ENCODE results near the gene OR2A5.

Gene OR2A5

GRCh38 chr7:144069953-144070352 is 21.2 kb downstream of the OR2A5 start:
- CTCF ChIA-PET: interaction anchor here (0.9 kb wide), 1 partner anchor 1120 kb away, joined by 3 read pairs; no protein-coding TSS in a partner anchor
- no peak for DNase-seq (ENCODE audit: low spot score)
- POLR2A ChIA-PET (ENCODE audit: low non-redundant PET): no interaction called here
- no peak overlapping the region for H3K27ac ChIP-seq
- no peak for TF ChIP-seq CTCF (conservative IDR thresholded peaks at IDR 0.05; ENCODE audit: low read depth)

- H3K27ac ChIP-seq: no peak overlapping the region
- DNase-seq (ENCODE audit: low spot score): no peak
- CTCF ChIA-PET: no interaction called here
- no peak for TF ChIP-seq CTCF (conservative IDR thresholded peaks at IDR 0.05; ENCODE audit: low read depth)
- POLR2A ChIA-PET (ENCODE audit: low non-redundant PET): no interaction called here
These were observed 25.6 kb downstream of the OR2A5 start for GRCh38 chr7:144074374-144074773.

- POLR2A ChIA-PET (ENCODE audit: low non-redundant PET): no interaction called here
- no peak for DNase-seq (ENCODE audit: low spot score)
- CTCF ChIA-PET: no interaction called here
- H3K27ac ChIP-seq: no peak within 1 kb of the TSS
- TF ChIP-seq CTCF (conservative IDR thresholded peaks at IDR 0.05; ENCODE audit: low read depth): no peak
These were observed 37.2 kb downstream of the OR2A5 start, which contains the start of gene OR2A12 for GRCh38 chr7:144085978-144086377. Gene OR2A12, plus strand, starts transcription at chr7:144086278. Its CDS starts 8,830 bp downstream, at chr7:144095108.

- no peak for TF ChIP-seq CTCF (conservative IDR thresholded peaks at IDR 0.05; ENCODE audit: low read depth)
- ChIA-PET POLR2A (ENCODE audit: low non-redundant PET) (no interaction called here), CTCF (no interaction called here)
- no peak overlapping the region for H3K27ac ChIP-seq
- DNase-seq (ENCODE audit: low spot score): no peak
These were observed 38.0 kb downstream of the OR2A5 start for GRCh38 chr7:144086730-144087129.

- no peak for DNase-seq (ENCODE audit: low spot score)
- no peak overlapping the region for H3K27ac ChIP-seq
- ChIA-PET CTCF (no interaction called here), POLR2A (ENCODE audit: low non-redundant PET) (no interaction called here)
- TF ChIP-seq CTCF (conservative IDR thresholded peaks at IDR 0.05; ENCODE audit: low read depth): no peak
These were observed 38.5 kb downstream of the OR2A5 start for GRCh38 chr7:144087230-144087629.

- no peak overlapping the region for H3K27ac ChIP-seq
- DNase-seq (ENCODE audit: low spot score): no peak
- CTCF ChIA-PET: no interaction called here
- no peak for TF ChIP-seq CTCF (conservative IDR thresholded peaks at IDR 0.05; ENCODE audit: low read depth)
- POLR2A ChIA-PET (ENCODE audit: low non-redundant PET): no interaction called here
These were observed 41.9 kb downstream of the OR2A5 start for GRCh38 chr7:144090667-144091066.

- CTCF ChIA-PET: no interaction called here
- no peak for TF ChIP-seq CTCF (conservative IDR thresholded peaks at IDR 0.05; ENCODE audit: low read depth)
- POLR2A ChIA-PET (ENCODE audit: low non-redundant PET): no interaction called here
- H3K27ac ChIP-seq: no peak overlapping the region
- no peak for DNase-seq (ENCODE audit: low spot score)
These were observed 50.0 kb downstream of the OR2A5 start for GRCh38 chr7:144098776-144099175.
